ENCODE results near the gene ARHGEF38. TPM values are rescaled to one million over a fixed set of nuclear protein-coding genes. Genes with fewer than 3 reads are reported as not detected.
A peak's percentile ranks its signal among the peaks of the same experiment; 100 is the strongest.

The ARHGEF38 gene, protein sequence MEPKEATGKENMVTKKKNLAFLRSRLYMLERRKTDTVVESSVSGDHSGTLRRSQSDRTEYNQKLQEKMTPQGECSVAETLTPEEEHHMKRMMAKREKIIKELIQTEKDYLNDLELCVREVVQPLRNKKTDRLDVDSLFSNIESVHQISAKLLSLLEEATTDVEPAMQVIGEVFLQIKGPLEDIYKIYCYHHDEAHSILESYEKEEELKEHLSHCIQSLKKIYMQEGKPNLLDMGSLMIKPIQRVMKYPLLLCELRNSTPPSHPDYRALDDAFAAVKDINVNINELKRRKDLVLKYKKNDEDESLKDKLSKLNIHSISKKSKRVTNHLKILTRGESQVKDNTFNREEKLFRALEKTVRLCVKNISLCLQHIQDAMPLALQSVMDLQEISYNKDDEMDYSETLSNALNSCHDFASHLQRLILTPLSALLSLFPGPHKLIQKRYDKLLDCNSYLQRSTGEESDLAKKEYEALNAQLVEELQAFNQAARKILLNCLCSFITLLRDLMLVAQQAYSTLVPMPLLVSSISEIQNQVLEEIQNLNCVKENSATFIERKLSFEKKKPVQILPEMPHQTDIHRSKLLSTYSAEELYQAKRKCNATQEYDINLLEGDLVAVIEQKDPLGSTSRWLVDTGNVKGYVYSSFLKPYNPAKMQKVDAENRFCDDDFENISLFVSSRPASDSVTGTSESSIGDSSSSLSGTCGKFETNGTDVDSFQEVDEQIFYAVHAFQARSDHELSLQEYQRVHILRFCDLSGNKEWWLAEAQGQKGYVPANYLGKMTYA
- not detected in 2 replicates for total RNA-seq (2014; rRNA removed; shearing (Covaris generic); ENCODE audit: low replicate concordance)

DNA sequence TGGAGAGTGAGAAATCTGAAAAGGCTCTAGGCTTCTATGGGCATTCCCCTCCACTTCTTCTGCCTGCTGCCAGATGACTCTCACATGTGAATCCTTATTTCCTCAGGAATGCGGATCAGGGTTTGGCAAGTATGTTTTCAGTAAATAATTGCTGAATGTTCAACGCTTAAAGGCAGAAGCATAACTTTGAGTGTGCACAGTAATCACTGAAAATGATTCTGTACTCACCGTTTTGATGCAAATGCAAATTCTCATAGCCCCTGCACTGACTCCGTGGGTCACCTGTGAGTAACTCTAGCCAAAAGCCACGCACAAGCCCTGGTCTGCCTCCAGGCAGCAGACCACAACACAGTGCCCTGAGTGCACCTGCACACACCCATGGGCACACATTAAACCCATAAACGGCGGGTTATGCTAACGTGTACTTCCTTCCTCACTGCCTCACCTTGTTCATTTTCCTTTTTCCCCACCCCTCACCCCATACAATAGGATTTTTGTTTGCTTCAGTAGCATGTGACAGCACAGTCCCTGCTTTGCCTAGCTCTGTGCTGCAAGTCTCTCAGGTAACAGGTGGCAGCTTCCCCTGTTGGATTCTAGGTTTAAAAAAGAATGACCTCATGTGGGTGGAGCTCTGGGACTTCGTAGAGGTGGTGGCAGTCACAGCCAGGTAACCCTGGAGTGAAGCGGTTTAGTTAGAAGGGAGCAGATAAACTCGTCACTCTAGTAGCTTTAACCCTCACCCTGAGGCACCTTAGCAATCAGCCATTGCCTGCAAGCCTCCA lies at the start of gene ARHGEF38:
TSS of gene ARHGEF38 (plus strand) at position 656 of the 782 bp plus-strand sequence. CDS start 146 bp downstream, outside the sequence.
- no peak for DNase-seq
- H3K4me1 ChIP-seq (ENCODE audit: low read length) = no peaks in the 10 kb centered on the region; the same call in 1 of the 2 replicates
- H3K4me3 ChIP-seq (ENCODE audit: low read length) = no peak within 1 kb of the TSS
- H3K27me3 ChIP-seq (ENCODE audit: low read length) = no peaks in the 10 kb centered on the region
- H3K79me2 ChIP-seq (ENCODE audit: low read length) = no peaks in the 10 kb centered on the region
- no peak within 1 kb of the TSS for H3K4me2 ChIP-seq (ENCODE audit: low read depth, low read length, poor library complexity, severe bottlenecking)
- H3K9me2 ChIP-seq (replicated peaks; ENCODE audit: insufficient read depth, low read length) = no peaks in the 10 kb centered on the region
- no peak within 1 kb of the TSS for H3K9ac ChIP-seq (ENCODE audit: low read length)
- no peaks in the 10 kb centered on the region for H3K36me3 ChIP-seq (ENCODE audit: insufficient read depth, low read length)
- no peaks in the 10 kb centered on the region for H3K9me3 ChIP-seq (ENCODE audit: low read length)
- no peak within 1 kb of the TSS for H3K27ac ChIP-seq (ENCODE audit: low read length)
- H4K20me1 ChIP-seq (ENCODE audit: insufficient read depth, low read depth, low read length) = no peaks in the 10 kb centered on the region
- no peak within 1 kb of the TSS for H2AFZ ChIP-seq (ENCODE audit: low read length)

DNA sequence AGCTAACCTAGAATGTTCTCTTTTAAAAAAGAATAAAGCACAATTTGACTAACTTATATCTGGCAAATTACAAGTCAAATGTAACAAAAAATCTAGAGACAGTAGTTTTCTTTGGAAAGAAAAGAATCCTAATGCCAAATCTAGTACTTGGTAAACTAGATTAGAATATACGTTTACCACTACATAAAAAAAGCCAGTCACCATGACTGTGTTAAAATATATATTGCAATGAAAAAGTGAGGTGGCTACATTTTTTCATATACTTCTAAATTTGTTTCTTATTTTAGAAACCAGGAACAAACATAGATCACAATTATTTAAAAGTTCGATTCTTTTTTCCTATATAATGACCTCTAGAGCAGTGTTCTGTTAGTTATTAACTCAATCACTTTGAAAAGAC lies 48.9 kb upstream of the ARHGEF38 start:
- Histone ChIP-seq H3K79me2 (ENCODE audit: low read length) (no peaks in the 10 kb centered on the region), H3K36me3 (ENCODE audit: insufficient read depth, low read length) (no peaks in the 10 kb centered on the region), H4K20me1 (ENCODE audit: insufficient read depth, low read depth, low read length) (no peaks in the 10 kb centered on the region), H2AFZ (ENCODE audit: low read length) (no peak overlapping the region), H3K4me1 (ENCODE audit: low read length) (no peaks in the 10 kb centered on the region), H3K27me3 (ENCODE audit: low read length) (no peaks in the 10 kb centered on the region), H3K9me2 (replicated peaks; ENCODE audit: insufficient read depth, low read length) (no peaks in the 10 kb centered on the region), H3K27ac (ENCODE audit: low read length) (no peak overlapping the region), H3K9ac (ENCODE audit: low read length) (no peak overlapping the region), H3K4me2 (ENCODE audit: low read depth, low read length, poor library complexity, severe bottlenecking) (no peak overlapping the region), H3K9me3 (ENCODE audit: low read length) (no peaks in the 10 kb centered on the region), H3K4me3 (ENCODE audit: low read length) (no peak overlapping the region)
- no peak for DNase-seq

DNA sequence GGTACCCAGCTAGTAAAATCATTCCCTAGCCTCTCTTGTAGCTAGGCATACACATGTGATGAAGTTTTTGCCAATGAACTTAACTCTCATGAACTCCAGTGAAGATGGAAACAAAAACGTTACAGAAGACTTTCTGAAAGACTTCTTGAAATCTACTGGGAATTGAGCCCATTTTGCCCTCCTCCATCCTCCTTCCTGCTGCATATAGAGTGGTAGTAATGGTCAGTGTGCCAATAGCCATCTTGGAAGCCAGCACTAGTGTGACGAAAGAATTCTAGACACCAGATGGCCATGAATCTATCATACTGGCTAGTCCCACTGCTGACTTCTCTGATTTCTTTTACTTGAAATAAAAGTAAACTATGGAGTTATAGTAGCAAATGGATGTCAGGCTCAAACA lies 47.7 kb upstream of the ARHGEF38 start:
- Histone ChIP-seq H3K79me2 (ENCODE audit: low read length) (no peaks in the 10 kb centered on the region), H4K20me1 (ENCODE audit: insufficient read depth, low read depth, low read length) (no peaks in the 10 kb centered on the region), H3K4me3 (ENCODE audit: low read length) (no peak overlapping the region), H3K27ac (ENCODE audit: low read length) (no peak overlapping the region), H3K36me3 (ENCODE audit: insufficient read depth, low read length) (no peaks in the 10 kb centered on the region), H3K9me3 (ENCODE audit: low read length) (no peaks in the 10 kb centered on the region), H3K4me1 (ENCODE audit: low read length) (peaks cover 9% of the 10 kb centered on the region), H3K4me2 (ENCODE audit: low read depth, low read length, poor library complexity, severe bottlenecking) (no peak overlapping the region), H3K9ac (ENCODE audit: low read length) (no peak overlapping the region), H3K27me3 (ENCODE audit: low read length) (no peaks in the 10 kb centered on the region), H2AFZ (ENCODE audit: low read length) (no peak overlapping the region), H3K9me2 (replicated peaks; ENCODE audit: insufficient read depth, low read length) (no peaks in the 10 kb centered on the region)
- DNase-seq = no peak

DNA sequence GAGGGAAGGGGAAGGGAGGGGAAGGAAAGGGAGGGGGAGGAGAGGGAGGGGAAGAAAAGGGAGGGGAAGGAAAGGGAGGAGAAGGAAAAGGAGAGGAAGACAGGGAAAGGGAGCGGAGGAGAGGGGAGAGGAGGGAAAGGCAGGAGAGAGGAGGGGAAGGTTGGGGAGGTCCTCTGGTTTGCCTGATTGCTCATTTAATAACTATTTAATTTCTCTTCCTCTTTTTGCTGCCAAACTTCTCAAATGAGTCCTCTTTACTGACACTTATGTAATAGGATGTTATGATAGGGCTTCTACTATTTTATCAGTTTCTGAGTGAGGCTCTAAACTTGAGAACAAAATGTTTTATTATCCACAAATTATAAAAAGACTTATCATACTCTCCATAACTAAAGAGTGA lies 43.1 kb upstream of the ARHGEF38 start:
- Histone ChIP-seq H3K4me3 (ENCODE audit: low read length) (no peak overlapping the region), H3K27ac (ENCODE audit: low read length) (no peak overlapping the region), H4K20me1 (ENCODE audit: insufficient read depth, low read depth, low read length) (no peaks in the 10 kb centered on the region), H3K9me3 (ENCODE audit: low read length) (no peaks in the 10 kb centered on the region), H3K36me3 (ENCODE audit: insufficient read depth, low read length) (no peaks in the 10 kb centered on the region), H3K79me2 (ENCODE audit: low read length) (no peaks in the 10 kb centered on the region), H2AFZ (ENCODE audit: low read length) (no peak overlapping the region), H3K9me2 (replicated peaks; ENCODE audit: insufficient read depth, low read length) (no peaks in the 10 kb centered on the region), H3K27me3 (ENCODE audit: low read length) (no peaks in the 10 kb centered on the region), H3K4me2 (ENCODE audit: low read depth, low read length, poor library complexity, severe bottlenecking) (no peak overlapping the region), H3K4me1 (ENCODE audit: low read length) (peaks cover 9% of the 10 kb centered on the region), H3K9ac (ENCODE audit: low read length) (no peak overlapping the region)
- peak; percentile 54 for DNase-seq

DNA sequence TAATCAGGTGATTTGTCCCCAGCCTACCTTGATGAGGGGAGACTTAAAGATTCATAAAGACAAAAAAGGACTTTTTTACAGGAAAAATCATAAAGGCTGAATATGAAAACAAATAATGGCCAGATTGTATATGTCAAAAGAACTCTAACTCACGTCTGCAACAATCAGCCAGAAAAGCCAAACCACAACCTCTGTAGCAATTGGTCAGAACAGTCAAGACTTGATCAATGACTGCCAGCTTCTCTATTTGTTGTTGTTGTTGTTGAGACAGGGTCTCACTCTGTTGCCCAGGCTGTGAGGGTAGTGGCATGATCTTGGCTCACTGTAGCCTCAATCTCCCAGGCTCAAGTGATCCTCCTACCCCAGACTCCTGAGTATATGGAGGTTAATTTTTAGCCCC lies 42.7 kb upstream of the ARHGEF38 start:
- H4K20me1 ChIP-seq (ENCODE audit: insufficient read depth, low read depth, low read length) = no peaks in the 10 kb centered on the region
- H3K36me3 ChIP-seq (ENCODE audit: insufficient read depth, low read length) = no peaks in the 10 kb centered on the region
- no peak overlapping the region for H2AFZ ChIP-seq (ENCODE audit: low read length)
- no peaks in the 10 kb centered on the region for H3K79me2 ChIP-seq (ENCODE audit: low read length)
- H3K9me2 ChIP-seq (replicated peaks; ENCODE audit: insufficient read depth, low read length) = no peaks in the 10 kb centered on the region
- peaks cover 9% of the 10 kb centered on the region for H3K4me1 ChIP-seq (ENCODE audit: low read length)
- no peak overlapping the region for H3K27ac ChIP-seq (ENCODE audit: low read length)
- H3K9me3 ChIP-seq (ENCODE audit: low read length) = no peaks in the 10 kb centered on the region
- H3K4me3 ChIP-seq (ENCODE audit: low read length) = no peak overlapping the region
- H3K27me3 ChIP-seq (ENCODE audit: low read length) = no peaks in the 10 kb centered on the region
- no peak overlapping the region for H3K9ac ChIP-seq (ENCODE audit: low read length)
- H3K4me2 ChIP-seq (ENCODE audit: low read depth, low read length, poor library complexity, severe bottlenecking) = no peak overlapping the region
- no peak for DNase-seq

DNA sequence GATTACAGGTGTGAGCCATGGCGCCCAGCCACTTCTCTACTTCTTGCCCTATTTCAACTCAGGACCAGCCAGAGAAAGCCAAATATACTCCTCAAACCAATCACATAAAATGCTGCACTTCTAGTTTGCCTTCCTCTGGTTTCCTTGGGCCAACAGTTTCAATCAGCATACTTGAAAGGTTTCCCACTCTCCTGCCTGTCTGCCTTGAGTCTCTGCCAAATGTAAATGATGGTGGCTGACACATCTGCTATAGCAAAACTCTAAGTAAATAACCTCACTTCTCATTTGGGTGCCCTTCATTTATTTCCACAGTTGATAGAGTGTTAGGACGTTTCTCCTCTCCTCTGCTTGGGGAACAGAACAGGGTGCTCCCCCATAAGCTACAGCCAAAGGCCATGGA lies 42.2 kb upstream of the ARHGEF38 start:
- peaks cover 9% of the 10 kb centered on the region for H3K4me1 ChIP-seq (ENCODE audit: low read length)
- H3K9me2 ChIP-seq (replicated peaks; ENCODE audit: insufficient read depth, low read length) = no peaks in the 10 kb centered on the region
- no peak overlapping the region for H2AFZ ChIP-seq (ENCODE audit: low read length)
- H3K4me2 ChIP-seq (ENCODE audit: low read depth, low read length, poor library complexity, severe bottlenecking) = no peak overlapping the region
- no peaks in the 10 kb centered on the region for H4K20me1 ChIP-seq (ENCODE audit: insufficient read depth, low read depth, low read length)
- H3K9ac ChIP-seq (ENCODE audit: low read length) = no peak overlapping the region
- no peaks in the 10 kb centered on the region for H3K9me3 ChIP-seq (ENCODE audit: low read length)
- H3K4me3 ChIP-seq (ENCODE audit: low read length) = no peak overlapping the region
- no peaks in the 10 kb centered on the region for H3K79me2 ChIP-seq (ENCODE audit: low read length)
- no peak overlapping the region for H3K27ac ChIP-seq (ENCODE audit: low read length)
- DNase-seq = no peak
- no peaks in the 10 kb centered on the region for H3K36me3 ChIP-seq (ENCODE audit: insufficient read depth, low read length)
- H3K27me3 ChIP-seq (ENCODE audit: low read length) = no peaks in the 10 kb centered on the region

DNA sequence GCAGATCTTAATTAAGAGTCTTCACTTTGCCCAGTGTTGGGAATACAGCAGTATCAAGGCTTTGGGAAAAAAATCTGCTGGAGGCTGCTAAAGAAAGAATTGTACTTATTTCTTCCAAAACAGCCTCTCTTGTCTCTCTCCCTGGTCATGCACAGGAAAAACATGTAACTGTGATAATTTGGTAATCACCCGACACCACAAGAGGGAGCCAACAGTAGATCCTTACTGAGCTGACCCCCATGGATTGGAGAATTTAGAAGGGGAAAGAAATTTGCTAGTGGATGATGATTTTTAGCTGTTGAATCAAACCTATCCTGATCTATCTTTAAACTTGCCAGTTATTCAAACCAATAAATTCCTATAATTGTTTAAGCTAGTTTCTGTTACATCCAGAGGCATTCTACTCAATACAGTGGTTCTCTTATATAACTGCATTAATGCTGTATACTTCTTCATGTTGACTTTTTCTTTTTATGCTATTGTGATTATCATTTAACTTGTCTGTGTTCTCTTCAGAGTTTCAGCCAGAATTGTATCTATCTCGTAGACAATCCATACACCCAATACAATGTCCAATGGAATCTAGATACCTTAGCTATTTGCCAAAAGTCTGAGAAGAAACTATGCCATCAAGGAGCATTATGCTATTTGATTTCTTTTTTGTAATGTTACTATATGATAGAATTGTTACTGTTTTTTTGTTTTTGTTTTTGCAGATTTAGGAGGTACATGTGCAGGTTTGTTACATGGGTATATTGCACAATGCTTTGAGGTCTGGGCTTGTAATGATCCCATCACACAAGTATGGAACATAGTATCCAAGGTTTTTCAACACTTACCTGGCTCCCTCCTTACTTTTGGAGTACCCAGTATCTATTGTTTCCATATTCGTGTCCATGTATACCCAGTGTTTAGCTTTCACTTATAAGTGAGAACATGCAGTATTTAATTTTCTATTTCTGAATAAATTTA lies 31.3 kb upstream of the ARHGEF38 start:
- Histone ChIP-seq H3K9me2 (replicated peaks; ENCODE audit: insufficient read depth, low read length) (no peaks in the 10 kb centered on the region), H3K4me1 (ENCODE audit: low read length) (no peaks in the 10 kb centered on the region), H2AFZ (ENCODE audit: low read length) (no peak overlapping the region), H3K79me2 (ENCODE audit: low read length) (no peaks in the 10 kb centered on the region), H3K27ac (ENCODE audit: low read length) (no peak overlapping the region), H3K4me3 (ENCODE audit: low read length) (no peak overlapping the region), H3K27me3 (ENCODE audit: low read length) (no peaks in the 10 kb centered on the region), H3K9ac (ENCODE audit: low read length) (no peak overlapping the region), H3K36me3 (ENCODE audit: insufficient read depth, low read length) (no peaks in the 10 kb centered on the region), H3K4me2 (ENCODE audit: low read depth, low read length, poor library complexity, severe bottlenecking) (no peak overlapping the region), H4K20me1 (ENCODE audit: insufficient read depth, low read depth, low read length) (no peaks in the 10 kb centered on the region), H3K9me3 (ENCODE audit: low read length) (no peaks in the 10 kb centered on the region)
- DNase-seq = peak; percentile 79
